HG03565 (cell line): Measurements from ENCODE around the gene SHLD1.
"Not testable (repeated sequence)": the region's sequence is repeated elsewhere in the genome, so short reads cannot be mapped to it uniquely, and the experiment has no call there.

ENCODE experiments used
- ATAC-seq: cut with Tn5 transposase; IDR thresholded peaks from one replicate; pipeline ENCODE4 v1.9.1; 2021; ENCODE audit warnings: mild to moderate bottlenecking, moderate library complexity; ENCODE audit not compliant: unreplicated experiment

SHLD1 gene

DNA sequence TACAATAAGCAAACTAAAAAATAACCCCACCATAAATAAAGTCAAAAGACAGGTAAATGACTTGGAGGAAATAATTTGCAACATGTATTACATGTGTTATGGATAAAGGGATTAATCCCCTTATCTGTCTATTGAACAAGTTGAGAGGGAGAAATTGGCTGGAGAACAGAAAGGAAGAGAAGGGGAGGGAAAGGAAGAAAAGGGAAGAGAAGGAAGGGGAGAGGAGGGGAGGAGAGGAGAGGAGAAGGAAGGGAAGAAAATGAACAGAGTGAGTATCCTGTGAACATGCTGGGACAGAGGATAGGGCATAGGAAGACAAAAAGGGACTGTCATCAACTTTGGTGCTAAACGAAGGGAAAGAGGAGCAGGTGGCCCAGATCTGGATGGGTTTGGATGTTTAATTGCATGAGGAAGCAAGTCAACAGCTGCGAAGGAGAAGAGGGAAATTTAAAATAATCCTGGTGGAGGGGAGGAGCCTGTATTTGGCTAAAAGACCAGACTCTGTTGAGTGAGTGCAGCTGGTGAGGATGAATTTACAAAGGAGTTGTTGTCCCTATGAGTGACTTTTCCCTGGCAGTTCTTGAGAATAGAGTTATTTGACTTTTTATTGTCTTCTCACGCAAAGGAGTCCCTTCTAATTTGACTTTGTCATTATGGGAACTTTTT, 14.2 kb upstream of the SHLD1 start:
- ATAC-seq: no peak

DNA sequence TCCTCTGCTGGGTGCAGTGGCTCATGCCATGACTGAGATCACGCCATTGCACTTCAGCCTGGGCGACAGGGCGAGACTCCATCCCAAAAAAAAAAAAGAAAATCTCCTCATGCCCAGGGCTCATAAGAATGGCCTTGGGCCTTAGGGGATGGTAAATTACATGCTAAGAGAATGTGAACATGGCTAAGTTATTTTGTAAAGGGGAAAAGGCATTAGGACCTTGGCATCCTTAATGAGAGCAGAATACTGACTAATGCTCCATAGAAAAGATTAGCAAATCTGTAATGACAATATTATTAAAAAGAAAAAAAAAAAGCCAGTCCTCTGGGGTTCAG, 12.6 kb upstream of the SHLD1 start:
- no peak for ATAC-seq

DNA sequence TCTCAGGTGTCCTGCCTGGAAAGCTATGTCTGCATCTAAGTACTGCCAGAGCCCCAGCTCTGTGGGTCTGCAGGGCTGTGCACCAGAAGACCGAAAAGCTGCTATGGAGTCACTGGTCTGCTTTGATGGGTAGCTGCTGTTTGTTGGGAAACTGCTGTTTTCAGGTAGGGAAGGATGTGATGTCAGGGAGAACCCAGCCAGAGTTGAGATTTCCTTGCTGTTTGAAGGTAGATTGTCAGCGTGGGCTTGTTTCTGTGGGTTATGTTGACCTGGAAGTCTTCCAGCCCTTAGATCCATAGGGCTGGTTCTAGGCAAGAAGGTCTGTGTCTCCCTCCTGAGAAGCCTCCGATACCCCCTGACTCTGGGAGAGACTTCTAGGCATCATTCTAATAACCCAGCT, 12.2 kb upstream of the SHLD1 start:
- ATAC-seq: no peak

DNA sequence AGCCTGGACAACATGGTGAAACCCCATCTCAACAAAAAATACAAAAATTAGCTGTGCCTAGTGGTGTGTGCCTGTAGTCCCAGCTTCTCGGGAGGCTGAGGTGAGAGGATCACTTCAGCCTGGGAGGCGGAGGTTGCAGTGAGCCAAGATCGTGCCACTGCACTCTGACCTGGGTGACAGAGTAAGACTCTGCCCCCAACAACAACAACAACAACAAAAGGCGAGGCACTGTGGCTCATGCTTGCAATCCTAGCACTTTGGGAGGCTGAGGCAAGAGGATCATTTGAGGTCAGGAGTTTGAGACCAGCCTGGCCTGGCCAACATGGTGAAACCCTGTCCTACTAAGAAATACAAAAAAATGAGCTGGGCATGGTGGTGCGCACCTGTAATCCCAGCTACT, 9.6 kb upstream of the SHLD1 start:
- not testable (repeated sequence) for ATAC-seq

DNA sequence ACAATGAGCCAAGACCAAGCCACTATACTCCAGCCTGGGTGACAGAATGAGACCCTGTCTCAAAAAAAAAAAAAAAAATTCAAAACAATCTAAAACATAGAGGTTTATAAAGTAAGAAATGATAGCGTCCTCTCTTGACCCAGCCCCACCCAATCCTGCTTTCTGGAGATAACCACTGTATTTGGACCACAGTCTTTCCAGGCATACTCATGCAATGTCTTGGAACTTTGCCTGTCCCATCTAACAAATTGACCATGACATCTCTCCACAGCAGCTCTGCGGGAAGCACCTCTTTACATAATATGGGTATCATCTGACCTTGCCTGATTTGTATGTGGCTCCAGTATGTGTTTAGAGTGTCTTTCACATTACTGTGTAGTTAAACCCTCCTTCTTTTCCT, 9.1 kb upstream of the SHLD1 start:
- ATAC-seq: no peak

DNA sequence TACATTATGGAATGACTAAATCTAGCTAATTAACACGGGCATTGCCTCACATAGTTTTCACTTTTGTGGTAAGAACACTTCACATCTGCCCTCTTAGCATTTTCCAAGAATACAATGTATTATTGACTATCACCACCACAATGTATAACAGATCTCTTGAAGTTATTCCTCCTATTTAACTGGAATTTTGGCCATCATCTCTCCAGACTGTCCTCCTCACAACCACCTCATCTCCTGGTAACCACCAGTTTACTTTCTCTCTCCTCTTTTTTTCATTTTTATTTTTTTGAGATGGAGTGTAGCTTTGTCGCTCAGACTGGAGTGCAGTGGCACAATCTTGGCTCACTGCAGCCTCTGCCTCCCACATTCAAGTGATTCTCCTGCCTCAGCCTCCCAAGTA, 8.2 kb upstream of the SHLD1 start:
- ATAC-seq: no peak

DNA sequence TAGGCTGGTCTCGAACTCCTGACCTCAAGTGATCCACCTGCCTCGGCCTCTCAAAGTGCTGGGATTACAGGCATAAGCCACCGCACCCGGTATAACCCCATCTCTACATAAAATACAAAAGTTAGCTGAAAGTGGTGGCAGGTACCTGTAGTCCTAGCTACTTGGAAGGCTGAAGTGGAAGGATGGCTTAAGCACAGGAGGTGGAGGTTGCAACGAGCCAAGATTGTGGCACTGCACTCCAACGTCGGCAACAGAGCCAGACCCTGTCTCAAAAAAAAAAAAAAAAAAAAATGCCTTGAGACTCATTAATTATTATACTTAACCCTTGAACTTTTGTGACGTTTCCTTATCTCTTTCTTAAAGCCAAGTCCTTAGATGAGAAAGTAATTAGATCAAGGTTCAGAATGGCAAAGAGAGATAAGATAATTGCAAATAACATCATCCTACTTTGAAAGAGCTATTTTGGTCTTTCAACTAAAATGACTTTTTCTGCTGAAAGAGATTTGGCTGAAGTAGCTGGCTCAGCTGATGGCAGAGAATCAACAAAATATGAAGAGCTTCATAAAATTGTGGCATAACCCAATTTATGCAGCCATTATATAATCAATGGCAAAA, 4.7 kb upstream of the SHLD1 start:
- ATAC-seq: no peak

DNA sequence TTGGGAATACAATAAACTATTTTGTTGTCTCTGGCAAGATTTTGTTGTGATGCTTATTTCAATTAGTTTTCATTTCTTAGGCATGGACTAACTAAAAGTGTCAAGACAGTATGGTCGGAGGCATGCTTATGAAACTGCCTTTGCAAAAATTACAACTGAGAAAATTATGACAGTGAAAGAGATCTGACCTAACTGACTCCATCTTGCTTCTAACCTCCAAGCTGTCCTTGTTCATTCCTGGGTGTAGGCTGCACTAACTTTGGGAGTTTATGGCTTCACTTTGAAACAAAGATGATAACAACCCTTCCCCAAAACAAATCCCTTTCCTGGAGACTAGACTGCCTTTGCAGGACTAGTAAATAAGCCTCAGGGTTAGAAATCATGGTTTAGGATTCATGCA, 4.1 kb upstream of the SHLD1 start:
- no peak for ATAC-seq

DNA sequence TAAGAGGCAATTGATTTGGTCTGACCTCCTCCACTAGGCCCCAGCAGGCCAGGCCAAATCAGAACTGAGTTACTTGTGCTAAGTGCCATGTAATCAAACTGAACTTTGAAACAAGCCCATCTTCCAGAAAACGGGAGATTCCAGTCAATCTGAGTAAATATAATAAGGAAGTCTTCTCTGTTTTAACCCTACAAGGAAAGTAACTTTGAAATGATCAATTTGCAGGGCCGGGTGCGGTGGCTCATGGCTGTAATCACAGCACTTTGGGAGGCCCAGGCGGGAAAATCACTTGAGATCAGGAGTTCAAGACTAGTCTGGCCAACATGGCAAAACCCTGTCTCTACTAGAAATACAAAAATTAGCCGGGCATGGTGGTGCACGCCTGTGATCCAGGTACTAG, 2.0 kb upstream of the SHLD1 start:
- no peak for ATAC-seq

DNA sequence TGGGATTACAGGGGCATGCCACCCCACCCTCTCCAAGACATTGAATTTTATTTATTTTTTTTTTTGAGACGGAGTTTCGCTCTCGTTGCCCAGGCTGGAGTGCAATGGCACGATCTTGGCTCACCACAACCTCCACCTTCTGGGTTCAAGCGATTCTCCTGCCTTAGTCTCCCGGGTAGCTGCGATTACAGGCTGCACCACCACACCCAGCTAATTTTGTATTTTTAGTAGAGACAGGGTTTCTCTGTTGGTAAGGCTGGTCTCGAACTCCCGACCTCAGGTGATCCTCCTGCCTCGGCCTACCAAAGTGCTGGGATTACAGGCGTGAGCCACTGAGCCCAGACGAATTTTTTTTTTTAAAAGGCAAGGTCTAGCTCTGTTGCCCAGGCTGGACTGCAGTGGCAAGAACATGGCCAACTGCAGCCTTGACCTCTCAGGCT, 669 bp upstream of the SHLD1 start:
- not testable (repeated sequence) for ATAC-seq

DNA sequence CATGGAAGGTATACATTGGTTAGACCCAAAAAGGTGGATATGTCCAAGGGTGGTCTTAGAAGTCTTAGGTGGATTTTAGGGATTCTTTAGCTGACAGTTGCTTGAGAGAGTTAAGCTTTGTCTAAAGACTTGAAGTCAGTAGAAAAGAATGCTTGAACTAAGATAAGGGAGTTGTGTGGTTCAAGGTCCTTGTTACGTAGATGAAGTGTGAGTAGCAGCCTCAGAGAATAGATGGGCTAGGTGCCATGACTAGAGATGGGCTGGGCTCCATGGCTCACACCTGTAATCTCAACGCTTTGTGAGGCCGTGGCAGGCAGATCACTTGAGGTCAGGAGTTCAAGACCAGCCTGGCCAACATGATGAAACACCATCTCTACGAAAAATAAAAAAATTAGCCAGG, 1.7 kb downstream of the SHLD1 start:
- no peak for ATAC-seq

DNA sequence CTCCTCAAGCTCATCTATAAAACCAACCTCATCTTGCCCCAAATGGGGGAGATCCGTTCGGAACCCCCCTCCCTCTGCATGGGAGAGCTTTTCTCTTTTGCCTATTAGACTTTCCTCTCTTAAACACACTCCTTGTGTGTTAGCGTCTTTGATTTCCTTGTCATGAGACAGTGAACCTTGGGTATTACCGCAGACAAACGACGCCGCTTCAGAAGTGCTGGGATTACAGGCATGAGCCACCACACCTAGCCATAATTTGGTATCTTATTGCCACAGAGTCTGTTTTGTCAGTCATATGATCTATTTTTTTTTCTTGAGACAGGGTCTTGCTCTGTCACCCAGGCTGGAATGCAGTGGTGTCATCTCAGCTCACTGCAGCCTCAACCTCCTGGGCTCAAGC, 3.6 kb downstream of the SHLD1 start:
- no peak for ATAC-seq

DNA sequence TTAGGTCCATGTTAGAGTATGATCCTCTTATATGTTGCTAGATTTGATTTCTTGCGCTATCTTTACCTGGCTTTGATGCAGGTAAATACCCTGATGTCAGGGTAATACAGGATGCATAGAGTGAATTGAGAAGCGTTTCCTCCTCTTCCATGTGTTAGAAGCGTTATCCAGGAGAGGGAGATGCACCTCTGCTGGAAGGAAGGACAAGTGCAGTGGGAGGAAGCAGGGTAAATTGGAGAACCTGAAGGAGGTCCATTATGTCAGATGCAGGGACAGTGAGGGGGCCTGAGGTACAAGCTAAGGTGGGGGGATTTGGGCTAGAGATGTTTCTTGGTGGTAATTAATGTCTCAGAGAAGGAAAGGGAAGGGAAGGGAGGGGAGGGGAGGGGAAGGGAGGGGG, 7.7 kb downstream of the SHLD1 start:
- no peak for ATAC-seq

DNA sequence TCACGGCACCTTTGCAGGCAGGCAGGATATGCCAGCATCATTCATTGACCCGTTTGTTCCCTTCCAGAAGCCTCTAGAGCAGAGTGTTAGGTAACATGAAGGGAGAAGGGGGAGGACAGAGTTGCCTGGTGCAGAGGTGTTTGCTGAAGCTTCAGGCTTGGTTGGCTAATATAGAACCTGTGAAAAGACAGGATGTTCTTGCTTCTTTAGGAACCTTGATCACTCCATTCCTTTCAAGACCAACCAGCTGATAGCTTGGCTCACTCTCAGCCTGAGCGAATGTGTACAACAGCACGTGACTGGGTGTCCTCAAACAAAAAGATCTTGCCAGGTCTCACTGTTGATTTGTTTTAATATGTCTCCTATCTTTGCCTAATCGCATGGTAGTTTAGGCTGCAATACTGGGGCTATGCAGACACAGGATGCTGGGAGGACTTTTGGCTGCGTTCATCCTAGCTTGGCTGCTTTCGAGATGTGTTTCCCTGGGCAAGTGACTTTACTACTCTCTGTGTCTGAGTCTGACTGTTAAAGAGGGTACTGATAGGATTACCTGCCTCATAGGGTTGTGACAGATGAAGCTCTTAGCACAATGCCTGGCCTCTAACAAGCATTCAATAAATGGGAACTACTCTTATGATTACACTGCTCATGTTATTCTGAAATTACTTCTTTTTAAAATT, 16.0 kb downstream of the SHLD1 start:
- no peak for ATAC-seq

DNA sequence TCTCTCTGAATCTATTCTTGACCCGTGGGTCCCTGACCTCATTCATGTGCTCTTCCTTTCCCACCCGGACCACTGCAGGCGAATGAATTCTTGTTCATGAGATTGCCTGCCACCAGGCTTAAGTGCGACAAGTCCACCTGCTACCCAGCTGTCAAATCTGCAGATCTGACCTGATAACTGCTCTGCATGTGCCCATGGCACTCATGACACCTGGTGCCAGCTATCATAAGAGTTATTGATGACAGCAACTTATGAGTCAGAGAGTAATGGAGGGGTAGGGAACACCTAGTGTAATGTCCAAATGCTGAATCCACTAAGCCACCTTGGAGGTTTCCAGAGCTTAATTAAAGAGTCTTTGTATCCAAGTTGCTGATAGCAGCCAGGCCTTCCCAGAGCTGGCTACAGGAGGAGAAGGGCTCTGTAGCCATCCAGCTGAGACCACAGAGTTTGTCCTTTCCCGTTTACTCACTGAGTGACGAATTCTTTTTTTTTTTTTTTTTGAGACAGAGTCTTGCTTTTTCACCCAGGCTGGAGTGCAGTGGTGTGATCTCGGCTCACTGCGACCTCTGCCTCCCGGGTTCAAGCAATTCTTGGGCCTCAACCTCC, 17.4 kb downstream of the SHLD1 start:
- no peak for ATAC-seq

DNA sequence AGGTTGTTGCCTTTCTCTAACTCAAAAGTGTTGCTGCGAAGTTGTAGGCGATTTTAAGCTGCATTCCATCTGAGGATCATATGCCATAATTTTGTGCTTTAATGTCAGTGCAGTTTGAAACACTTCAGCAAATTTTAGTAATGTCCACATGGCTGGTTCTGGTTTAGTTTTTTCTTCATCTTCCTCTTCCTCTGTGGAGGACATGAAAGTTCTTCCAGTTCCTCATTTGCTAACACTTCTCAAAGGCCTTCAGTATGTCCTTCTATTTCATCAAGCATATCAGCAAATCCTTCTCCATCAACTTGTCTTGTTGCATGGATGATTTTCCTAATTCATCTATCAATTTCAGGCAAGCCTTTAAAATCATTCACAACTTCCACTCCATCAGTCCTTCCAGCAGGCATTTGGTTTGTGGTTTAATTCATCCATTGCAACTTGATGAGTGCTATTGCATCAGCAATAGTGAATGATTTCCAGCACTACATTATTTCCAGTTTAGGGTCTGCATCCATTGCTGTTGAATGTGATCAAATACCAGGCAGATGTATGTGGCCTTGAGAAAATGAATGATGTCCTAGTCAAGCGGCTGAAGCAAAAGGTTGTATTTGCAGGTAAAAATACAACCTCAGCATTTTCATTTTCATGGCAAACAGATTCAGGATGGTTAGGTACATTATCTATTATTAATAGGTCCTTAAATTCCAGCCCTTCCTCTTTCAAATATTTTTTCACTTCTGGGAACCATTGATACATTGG, 20.2 kb downstream of the SHLD1 start:
- no peak for ATAC-seq

DNA sequence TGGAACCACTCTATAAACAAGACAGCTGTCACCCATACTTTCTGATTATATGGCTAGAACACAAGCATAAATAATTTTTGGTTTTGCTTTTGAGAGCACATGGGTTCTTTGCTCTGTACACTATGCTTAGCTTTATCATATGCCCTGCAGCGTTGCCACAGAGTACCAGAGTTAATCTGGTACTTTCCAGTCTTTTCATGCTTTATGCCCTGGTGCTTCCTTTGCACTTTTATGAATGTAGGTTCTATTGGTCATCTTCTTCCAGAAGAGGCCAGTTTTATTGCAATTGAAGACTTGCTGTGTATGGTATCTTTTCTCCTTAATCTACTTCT, 20.8 kb downstream of the SHLD1 start:
- ATAC-seq: peak; percentile 42

DNA sequence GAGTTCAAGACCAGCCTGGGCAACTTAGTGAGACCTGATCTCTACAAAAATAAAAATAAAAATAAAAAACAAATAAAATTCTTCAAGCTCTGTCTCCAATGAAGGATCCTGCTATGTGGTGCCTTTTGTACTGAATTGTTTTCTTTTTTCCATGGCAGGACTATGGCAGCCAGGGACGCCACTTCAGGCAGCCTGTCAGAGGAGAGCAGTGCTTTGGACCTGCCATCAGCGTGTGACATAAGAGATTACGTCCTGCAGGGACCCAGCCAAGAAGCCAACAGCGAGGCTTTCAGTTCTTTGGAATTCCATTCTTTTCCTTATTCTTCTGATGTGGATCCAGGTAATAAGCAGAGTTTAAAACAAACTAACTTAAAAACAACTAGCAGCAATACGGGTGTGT, 22.5 kb downstream of the SHLD1 start:
- no peak for ATAC-seq

DNA sequence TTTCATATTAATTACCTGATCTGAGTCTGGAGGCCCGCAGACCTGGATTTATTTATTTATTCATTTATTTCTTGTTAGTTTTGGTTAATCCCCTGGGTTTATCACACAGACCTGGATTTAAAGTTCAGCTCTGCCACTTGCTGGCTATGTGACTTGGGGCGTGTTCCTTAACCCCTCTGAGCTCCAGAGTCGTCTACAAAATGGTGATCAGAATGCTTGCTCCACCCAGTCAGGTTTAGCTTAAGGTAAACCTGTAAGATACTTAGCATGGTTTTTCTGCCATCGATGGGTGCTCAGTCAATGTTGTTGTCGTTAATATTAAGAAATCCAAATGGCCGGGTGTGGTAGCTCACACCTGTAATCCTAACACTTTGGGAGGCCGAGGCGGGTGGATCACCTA, 23.4 kb downstream of the SHLD1 start:
- no peak for ATAC-seq

DNA sequence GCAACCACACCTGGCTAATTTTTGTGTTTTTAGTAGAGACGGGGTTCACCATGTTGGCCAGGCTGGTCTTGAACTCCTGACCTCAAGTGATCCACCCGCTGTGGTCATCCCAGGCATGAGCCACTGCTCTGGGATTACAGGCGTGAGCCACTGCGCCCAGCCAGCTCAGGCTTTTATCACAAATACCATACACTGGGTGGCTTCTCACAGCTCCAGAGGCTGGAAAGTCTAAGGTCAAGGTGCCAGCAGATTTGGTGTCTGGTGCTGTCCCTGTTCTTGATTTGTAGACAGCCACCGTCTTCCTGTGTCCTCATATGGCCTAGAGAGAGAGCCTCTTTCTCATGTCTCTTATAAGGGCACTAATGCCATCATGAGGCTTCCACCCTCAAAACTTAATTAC, 25.9 kb downstream of the SHLD1 start:
- no peak for ATAC-seq

DNA sequence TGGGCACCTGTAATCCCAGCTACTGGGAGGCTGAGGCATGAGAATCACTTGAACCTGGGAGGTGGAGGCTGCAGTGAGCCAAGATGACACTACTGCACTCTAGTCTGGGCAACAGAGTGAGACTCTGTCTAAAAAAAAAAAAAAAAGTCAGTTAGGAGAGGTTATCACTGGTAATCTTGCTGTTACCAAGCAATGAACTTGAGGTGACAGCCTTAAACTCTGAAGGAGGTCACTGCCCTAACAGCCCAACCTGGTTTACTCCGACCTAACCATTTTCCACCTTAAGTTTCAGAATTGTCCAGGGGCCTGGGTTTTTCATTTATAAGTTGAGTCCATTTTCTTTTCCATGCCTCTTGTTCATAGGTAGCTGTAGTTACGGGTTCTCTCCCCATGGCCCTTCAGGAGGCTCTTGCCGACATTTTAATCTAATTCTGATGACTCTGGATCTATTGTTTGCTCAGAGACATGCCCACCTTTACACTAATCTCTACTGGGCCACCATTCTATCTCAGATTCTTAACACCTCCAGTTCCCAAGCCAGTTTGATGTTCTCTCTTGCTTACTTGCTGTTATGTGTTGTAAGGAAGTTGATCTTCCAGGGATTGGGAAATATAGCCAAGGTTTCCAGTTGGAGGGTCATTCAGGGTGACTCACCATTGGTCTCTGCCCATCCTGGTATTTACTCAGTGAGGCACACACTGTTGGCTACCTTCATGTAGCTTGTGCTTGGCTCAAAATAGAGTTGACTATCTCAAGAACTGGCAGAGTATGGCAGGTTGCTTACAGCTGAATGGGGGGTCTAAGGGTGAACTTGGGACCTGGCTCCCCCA, 29.1 kb downstream of the SHLD1 start:
- no peak for ATAC-seq
